Activated CD4-positive, alpha-beta memory T cell treated with anti-CD3 and anti-CD28 coated beads for 36 hours (primary cell): Measurements from ENCODE around the gene ADAMTSL4. TPM values are rescaled to one million over a fixed set of nuclear protein-coding genes. Genes with fewer than 3 reads are reported as not detected.
A peak's percentile ranks its signal among the peaks of the same experiment; 100 is the strongest.

Experiments
- CTCF ChIA-PET: fragments of 350-600 bp; sonication (Branson Sonifier 250); formaldehyde crosslinking; loops from one replicate; lab custom pipeline; 2021; ENCODE audit warnings: antibody characterized with exemption, inconsistent platforms; lab: Charles Lee
- POLR2A ChIA-PET: fragments of 350-600 bp; sonication (Branson Sonifier 250); formaldehyde crosslinking; loops from one replicate; lab custom pipeline; 2021; ENCODE audit warnings: antibody characterized with exemption; lab: Charles Lee
- DNase-seq: peaks from one replicate; pipeline ENCODE4 v3.0.0-alpha.2; 2020
- H3K27ac Mint-ChIP-seq: one replicate; pipeline ENCODE4 v1.8.0; 2021; ENCODE audit warnings: mixed read lengths
- H3K27me3 Mint-ChIP-seq: one replicate; pipeline ENCODE4 v1.8.0; 2021; ENCODE audit warnings: mixed read lengths
- H3K36me3 Mint-ChIP-seq: one replicate; pipeline ENCODE4 v1.8.0; 2021; ENCODE audit warnings: mixed read lengths
- H3K4me1 Mint-ChIP-seq: one replicate; pipeline ENCODE4 v1.8.0; 2021; ENCODE audit warnings: low read depth, mixed read lengths
- H3K4me3 Mint-ChIP-seq: one replicate; pipeline ENCODE4 v1.8.0; 2021; ENCODE audit warnings: mild to moderate bottlenecking, mixed read lengths
- H3K9me3 Mint-ChIP-seq: one replicate; pipeline ENCODE4 v1.8.0; 2021; ENCODE audit warnings: mixed read lengths
- intact Hi-C: fragments of 100-400 bp; cut with micrococcal nuclease; formaldehyde crosslinking; loops from one replicate; pipeline ENCODE4 v1.15.1; 2023
- total RNA-seq, 2 experiments: library from RNA; stranded (reverse); gene quantifications; one replicate each; pipeline ENCODE4 v1.2.3, GENCODE V29; 2021

The ADAMTSL4 gene
- total RNA-seq, 2 experiments from 2014 or later: 1.1 TPM

DNA sequence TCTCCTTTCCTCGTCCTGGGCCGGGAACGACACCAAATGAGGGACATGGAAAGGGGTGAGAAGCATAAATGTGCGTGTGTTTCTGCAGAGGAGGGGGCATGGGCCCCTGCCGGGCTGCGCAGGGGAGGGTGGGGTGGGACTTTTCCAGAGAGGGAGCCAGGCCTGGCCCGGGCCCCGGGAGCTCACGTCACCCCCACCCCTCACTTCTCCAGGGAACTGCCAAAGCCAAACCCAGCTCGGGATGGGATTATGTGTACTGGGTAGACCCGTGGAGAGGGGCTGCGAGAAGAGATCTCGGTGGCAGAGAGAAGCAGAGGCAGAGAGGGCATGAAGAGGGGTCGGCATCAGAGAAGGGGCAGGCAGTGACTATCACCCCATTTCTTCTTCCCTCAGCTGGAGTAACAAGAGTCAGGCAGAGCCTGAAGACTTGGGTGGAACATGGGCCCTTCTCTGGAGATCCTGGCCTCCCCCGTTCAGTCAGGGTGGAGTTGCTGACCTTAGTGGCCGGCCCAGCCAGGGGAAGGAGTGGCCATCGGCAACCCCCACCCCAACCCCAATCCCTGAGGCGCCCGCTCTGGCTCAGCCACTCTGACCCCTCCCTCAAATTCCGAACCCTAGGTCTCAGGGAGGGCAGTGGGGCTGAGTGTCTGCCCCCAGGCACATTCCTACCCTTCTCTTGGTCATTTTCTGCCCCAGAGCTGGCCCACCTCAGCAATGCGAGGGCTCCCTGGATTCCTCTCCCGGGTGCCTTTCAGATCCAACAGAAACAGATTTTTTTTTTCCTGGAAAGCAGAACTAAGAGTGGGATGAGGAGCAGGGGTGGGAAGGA, 1.2 kb downstream of the ADAMTSL4 start:
- H3K9me3 Mint-ChIP-seq: no peaks in the 10 kb centered on the region
- ChIA-PET POLR2A (interaction anchor here (1.5 to 2.0 kb wide), 2 partner anchors 12 to 17 kb away, joined by 4 to 19 read pairs; no protein-coding TSS in a partner anchor), CTCF (interaction anchor here (1.0 to 6.3 kb wide), 3 partner anchors 11 to 69 kb away, joined by 5 to 51 read pairs (median 6); no protein-coding TSS in a partner anchor)
- peak overlapping the region; percentile 70 for H3K4me3 Mint-ChIP-seq
- no peak for DNase-seq
- H3K4me1 Mint-ChIP-seq: peaks cover 30% of the 10 kb centered on the region
- intact Hi-C loops: no loop called here
- no peak overlapping the region for H3K27ac Mint-ChIP-seq
- peaks cover 28% of the 10 kb centered on the region for H3K27me3 Mint-ChIP-seq
- H3K36me3 Mint-ChIP-seq: no peaks in the 10 kb centered on the region

DNA sequence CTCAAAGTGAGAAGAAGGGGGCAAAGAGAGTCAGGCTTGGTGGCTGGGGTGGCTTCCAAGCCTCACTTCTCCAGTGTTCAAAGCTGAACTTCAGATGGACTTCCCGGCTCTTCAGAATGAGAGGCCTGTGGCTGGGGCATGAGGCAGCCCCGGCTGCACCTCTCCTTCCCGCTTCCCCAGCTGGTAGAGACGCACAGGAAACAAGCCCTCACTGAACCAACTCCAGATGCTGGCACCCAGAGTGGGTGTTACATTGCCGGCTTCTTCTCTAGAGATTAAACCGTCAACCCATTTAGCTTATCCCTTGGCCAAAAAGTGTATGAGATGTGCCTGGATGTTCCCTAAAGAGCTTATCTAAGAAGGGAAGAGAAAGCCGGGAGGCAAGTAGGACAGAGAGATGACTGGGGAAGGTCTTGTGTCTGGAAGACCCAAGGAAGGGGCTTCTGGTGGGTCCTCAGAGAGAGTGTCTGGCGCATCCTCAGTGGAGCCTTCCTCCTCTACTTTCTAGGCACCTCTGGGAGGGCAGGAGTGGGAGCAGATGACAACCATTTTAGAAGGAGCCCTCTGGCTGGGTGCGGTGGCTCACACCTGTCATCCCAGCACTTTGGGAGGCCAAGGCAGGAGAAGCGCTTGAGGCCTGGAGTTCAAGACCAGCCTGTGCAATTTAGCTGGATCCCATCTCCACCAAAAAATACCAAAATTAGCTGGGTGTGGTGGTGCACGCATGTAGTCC, 2.0 kb downstream of the ADAMTSL4 start:
- H3K4me1 Mint-ChIP-seq: peaks cover 30% of the 10 kb centered on the region
- DNase-seq: peak; percentile 55
- H3K36me3 Mint-ChIP-seq: no peaks in the 10 kb centered on the region
- peaks cover 24% of the 10 kb centered on the region for H3K27me3 Mint-ChIP-seq
- CTCF ChIA-PET: interaction anchor here (1.0 to 6.3 kb wide), 4 partner anchors 10 to 70 kb away, joined by 5 to 51 read pairs (median 6); no protein-coding TSS in a partner anchor
- POLR2A ChIA-PET: interaction anchor here (1.0 to 2.0 kb wide), 3 partner anchors 11 to 78 kb away, joined by 3 to 19 read pairs (median 4); partner anchors contain the start of gene ENSA
- H3K4me3 Mint-ChIP-seq: no peak overlapping the region
- no peaks in the 10 kb centered on the region for H3K9me3 Mint-ChIP-seq
- intact Hi-C loops: no loop called here
- no peak overlapping the region for H3K27ac Mint-ChIP-seq

DNA sequence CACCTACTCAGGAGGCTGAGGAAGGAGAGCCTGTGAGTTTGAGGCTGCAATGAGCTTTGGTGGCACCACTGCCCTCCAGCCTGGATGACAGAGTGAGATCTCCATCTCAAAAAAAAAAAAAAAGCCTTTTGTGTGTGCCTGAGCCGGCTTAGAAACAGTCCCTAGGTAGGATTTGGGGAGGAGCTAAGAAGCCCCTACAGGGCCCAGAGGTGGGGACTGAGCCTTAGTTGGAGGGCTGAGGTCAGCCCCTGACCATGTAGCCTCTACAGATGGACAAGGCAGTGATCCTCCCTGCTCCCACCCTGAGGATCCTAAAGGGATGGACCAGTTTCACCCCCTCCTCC, 2.5 kb downstream of the ADAMTSL4 start:
- H3K4me3 Mint-ChIP-seq: no peak overlapping the region
- ChIA-PET POLR2A (interaction anchor here (1.0 to 2.0 kb wide), 2 partner anchors 11 to 77 kb away, joined by 3 to 19 read pairs; partner anchors contain the start of gene ENSA), CTCF (interaction anchor here (0.6 to 6.3 kb wide), 6 partner anchors 9 to 70 kb away, joined by 3 to 51 read pairs (median 5); no protein-coding TSS in a partner anchor)
- no peak for DNase-seq
- H3K4me1 Mint-ChIP-seq: peaks cover 30% of the 10 kb centered on the region
- no peak overlapping the region for H3K27ac Mint-ChIP-seq
- intact Hi-C loops: no loop called here
- no peaks in the 10 kb centered on the region for H3K36me3 Mint-ChIP-seq
- H3K27me3 Mint-ChIP-seq: peaks cover 20% of the 10 kb centered on the region
- no peaks in the 10 kb centered on the region for H3K9me3 Mint-ChIP-seq

DNA sequence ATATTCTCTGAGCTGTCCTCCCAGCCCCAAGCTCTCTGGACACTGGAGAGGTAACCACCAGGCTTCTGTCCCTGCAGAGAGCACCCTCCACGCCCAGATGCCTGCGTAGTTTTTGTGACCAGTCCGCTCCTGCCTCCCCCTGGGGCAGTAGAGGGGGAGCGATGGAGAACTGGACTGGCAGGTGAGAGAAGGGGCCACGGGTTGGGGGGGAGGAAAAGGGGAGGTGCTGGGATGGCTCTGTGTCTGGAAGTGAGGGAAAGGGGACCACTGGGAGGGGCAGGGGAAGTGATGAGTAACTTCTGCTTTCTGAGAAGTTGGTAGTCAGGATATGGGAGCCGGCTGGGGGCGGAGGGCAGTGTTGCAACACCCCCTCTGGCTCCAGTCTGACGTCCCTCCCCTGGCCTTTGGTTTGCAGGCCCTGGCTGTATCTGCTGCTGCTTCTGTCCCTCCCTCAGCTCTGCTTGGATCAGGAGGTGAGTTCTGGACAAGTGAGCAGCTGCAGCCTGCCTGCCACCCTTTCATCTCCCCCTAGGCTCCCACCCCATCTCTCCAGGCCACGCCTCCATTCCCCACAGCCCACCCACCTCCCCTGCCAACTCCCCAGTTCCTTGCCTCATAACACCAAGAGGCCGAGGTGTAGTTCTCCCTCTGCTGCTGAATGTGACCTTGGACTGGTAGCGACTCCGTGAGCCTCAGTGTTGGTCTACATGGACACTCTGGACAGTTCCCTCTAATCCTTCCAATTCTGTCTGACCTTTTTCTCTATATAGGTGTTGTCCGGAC, 3.1 kb downstream of the ADAMTSL4 start:
- H3K9me3 Mint-ChIP-seq: no peaks in the 10 kb centered on the region
- peaks cover 30% of the 10 kb centered on the region for H3K4me1 Mint-ChIP-seq
- no peak overlapping the region for H3K27ac Mint-ChIP-seq
- H3K27me3 Mint-ChIP-seq: peaks cover 17% of the 10 kb centered on the region
- CTCF ChIA-PET: interaction anchor here (0.6 to 6.3 kb wide), 4 partner anchors 9 to 69 kb away, joined by 3 to 51 read pairs (median 5); no protein-coding TSS in a partner anchor
- POLR2A ChIA-PET: interaction anchor here (1.0 to 2.0 kb wide), 2 partner anchors 10 to 77 kb away, joined by 3 to 19 read pairs; partner anchors contain the start of gene ENSA
- H3K4me3 Mint-ChIP-seq: no peak overlapping the region
- peak; percentile 66 for DNase-seq
- intact Hi-C loops: no loop called here
- H3K36me3 Mint-ChIP-seq: no peaks in the 10 kb centered on the region

DNA sequence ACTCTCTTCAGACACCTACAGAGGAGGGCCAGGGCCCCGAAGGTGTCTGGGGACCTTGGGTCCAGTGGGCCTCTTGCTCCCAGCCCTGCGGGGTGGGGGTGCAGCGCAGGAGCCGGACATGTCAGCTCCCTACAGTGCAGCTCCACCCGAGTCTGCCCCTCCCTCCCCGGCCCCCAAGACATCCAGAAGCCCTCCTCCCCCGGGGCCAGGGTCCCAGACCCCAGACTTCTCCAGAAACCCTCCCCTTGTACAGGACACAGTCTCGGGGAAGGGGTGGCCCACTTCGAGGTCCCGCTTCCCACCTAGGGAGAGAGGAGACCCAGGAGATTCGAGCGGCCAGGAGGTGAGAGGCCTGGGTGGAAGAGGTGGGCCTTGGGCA, 3.7 kb downstream of the ADAMTSL4 start:
- no peak overlapping the region for H3K4me3 Mint-ChIP-seq
- H3K27ac Mint-ChIP-seq: no peak overlapping the region

DNA sequence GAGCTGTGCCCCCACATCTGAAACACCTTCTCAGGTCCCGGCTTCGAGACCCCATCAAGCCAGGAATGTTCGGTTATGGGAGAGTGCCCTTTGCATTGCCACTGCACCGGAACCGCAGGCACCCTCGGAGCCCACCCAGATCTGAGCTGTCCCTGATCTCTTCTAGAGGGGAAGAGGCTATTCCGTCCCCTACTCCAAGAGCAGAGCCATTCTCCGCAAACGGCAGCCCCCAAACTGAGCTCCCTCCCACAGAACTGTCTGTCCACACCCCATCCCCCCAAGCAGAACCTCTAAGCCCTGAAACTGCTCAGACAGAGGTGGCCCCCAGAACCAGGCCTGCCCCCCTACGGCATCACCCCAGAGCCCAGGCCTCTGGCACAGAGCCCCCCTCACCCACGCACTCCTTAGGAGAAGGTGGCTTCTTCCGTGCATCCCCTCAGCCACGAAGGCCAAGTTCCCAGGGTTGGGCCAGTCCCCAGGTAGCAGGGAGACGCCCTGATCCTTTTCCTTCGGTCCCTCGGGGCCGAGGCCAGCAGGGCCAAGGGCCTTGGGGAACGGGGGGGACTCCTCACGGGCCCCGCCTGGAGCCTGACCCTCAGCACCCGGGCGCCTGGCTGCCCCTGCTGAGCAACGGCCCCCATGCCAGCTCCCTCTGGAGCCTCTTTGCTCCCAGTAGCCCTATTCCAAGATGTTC, 4.3 kb downstream of the ADAMTSL4 start:
- ChIA-PET POLR2A (no interaction called here), CTCF (interaction anchor here (6.3 kb wide), 1 partner anchor 7 kb away, joined by 51 read pairs; no protein-coding TSS in a partner anchor)
- H3K4me1 Mint-ChIP-seq: peaks cover 27% of the 10 kb centered on the region
- no peaks in the 10 kb centered on the region for H3K36me3 Mint-ChIP-seq
- DNase-seq: no peak
- H3K9me3 Mint-ChIP-seq: no peaks in the 10 kb centered on the region
- peaks cover 14% of the 10 kb centered on the region for H3K27me3 Mint-ChIP-seq
- no peak overlapping the region for H3K27ac Mint-ChIP-seq
- intact Hi-C loops: no loop called here
- no peak overlapping the region for H3K4me3 Mint-ChIP-seq

More for the DNA sequence above, 3.7 kb downstream of the ADAMTSL4 start:
- Mint-ChIP-seq H3K9me3 (no peaks in the 10 kb centered on the region), H3K36me3 (no peaks in the 10 kb centered on the region), H3K4me1 (peaks cover 30% of the 10 kb centered on the region), H3K27me3 (peaks cover 17% of the 10 kb centered on the region)
- DNase-seq: no peak
- POLR2A ChIA-PET: no interaction called here
- intact Hi-C loops: no loop called here
- CTCF ChIA-PET: interaction anchor here (6.3 kb wide), 1 partner anchor 8 kb away, joined by 51 read pairs; no protein-coding TSS in a partner anchor

DNA sequence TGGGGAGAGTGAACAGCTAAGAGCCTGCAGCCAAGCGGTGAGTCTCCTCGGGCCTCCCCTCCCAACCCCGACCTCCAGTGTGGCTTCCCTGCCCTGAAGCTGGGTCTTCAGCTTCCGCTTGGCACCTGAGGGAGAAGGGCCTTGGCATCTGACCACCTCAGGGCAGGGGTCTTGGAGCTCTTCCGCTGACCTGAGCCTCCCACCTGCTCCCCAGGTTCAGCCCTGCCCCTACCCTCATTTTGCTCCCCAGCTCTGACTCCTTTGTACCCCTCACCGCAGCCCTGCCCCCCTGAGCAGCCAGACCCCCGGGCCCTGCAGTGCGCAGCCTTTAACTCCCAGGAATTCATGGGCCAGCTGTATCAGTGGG, 4.9 kb downstream of the ADAMTSL4 start:
- Mint-ChIP-seq H3K9me3 (no peaks in the 10 kb centered on the region), H3K27ac (no peak overlapping the region), H3K4me3 (no peak overlapping the region), H3K36me3 (no peaks in the 10 kb centered on the region), H3K4me1 (peaks cover 27% of the 10 kb centered on the region), H3K27me3 (peaks cover 14% of the 10 kb centered on the region)
- ChIA-PET CTCF (interaction anchor here (0.6 kb wide), 1 partner anchor 111 kb away, joined by 3 read pairs; no protein-coding TSS in a partner anchor), POLR2A (no interaction called here)
- intact Hi-C loops: no loop called here
- no peak for DNase-seq

DNA sequence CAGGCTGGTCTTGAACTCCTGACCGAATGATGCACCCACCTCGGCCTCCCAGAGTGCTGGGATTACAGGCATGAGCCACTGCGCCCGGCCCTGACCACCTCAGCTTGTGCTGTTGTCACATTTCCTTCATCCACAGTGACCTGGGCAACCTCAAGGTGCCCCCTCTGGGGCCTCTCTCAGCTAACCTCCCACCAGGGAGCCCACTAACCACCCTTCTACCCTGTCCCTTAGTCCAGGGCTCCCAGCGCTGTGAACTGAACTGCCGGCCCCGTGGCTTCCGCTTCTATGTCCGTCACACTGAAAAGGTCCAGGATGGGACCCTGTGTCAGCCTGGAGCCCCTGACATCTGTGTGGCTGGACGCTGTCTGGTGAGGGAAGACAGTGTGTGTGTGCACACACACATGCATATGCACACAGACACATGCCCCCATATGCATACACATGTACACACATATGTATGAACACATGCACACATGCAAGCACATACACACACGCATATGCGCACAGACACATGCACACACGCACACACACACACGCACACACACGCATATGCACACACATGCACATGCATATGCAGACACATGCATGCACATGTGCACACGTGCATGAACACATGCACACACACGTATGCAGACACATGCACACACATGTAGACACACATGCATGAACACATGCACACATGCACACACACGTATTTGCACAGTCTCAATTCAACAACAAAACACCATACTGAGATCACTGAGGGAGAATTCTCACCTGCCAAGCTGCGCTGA, 6.2 kb downstream of the ADAMTSL4 start:
- POLR2A ChIA-PET: interaction anchor here (1.1 kb wide), 1 partner anchor 17 kb away, joined by 3 read pairs; no protein-coding TSS in a partner anchor
- no peaks in the 10 kb centered on the region for H3K9me3 Mint-ChIP-seq
- DNase-seq: no peak
- intact Hi-C loops: no loop called here
- no peak overlapping the region for H3K4me3 Mint-ChIP-seq
- no peak overlapping the region for H3K27ac Mint-ChIP-seq
- H3K36me3 Mint-ChIP-seq: no peaks in the 10 kb centered on the region
- CTCF ChIA-PET: no interaction called here
- H3K4me1 Mint-ChIP-seq: peaks cover 28% of the 10 kb centered on the region
- peaks cover 8% of the 10 kb centered on the region for H3K27me3 Mint-ChIP-seq

DNA sequence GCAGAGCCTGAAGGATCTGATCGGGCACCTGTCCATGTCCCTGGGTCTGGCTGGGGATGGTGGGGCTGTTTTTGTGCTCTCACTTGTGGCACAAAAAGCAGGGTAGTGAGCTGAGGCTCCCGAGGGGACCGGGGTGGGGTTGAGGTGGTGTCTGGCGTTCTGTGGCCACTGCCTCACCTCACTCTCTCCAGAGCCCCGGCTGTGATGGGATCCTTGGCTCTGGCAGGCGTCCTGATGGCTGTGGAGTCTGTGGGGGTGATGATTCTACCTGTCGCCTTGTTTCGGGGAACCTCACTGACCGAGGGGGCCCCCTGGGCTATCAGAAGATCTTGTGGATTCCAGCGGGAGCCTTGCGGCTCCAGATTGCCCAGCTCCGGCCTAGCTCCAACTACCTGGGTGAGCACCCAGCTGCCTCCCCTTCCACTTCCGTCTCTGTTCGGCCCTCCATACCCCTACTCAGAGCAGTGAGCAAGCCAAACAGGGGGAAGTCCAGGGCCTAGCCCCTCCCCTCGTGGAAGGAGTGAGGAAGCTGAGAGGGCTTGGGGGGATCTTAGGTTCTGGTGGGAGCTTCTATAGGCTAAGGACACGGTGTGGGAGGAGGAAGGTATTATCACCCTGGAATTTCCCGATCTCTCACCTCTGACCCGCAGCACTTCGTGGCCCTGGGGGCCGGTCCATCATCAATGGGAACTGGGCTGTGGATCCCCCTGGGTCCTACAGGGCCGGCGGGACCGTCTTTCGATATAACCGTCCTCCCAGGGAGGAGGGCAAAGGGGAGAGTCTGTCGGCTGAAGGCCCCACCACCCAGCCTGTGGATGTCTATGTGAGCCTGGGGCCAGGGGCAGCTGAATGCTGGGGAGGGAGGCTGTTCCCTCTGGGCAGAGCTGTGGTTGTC, 7.0 kb downstream of the ADAMTSL4 start:
- Mint-ChIP-seq H3K9me3 (no peaks in the 10 kb centered on the region), H3K27ac (no peak overlapping the region), H3K36me3 (no peaks in the 10 kb centered on the region), H3K4me3 (no peak overlapping the region), H3K4me1 (peaks cover 26% of the 10 kb centered on the region), H3K27me3 (peaks cover 2% of the 10 kb centered on the region)
- intact Hi-C loops: no loop called here
- no peak for DNase-seq
- ChIA-PET POLR2A (interaction anchor here (1.1 kb wide), 1 partner anchor 16 kb away, joined by 3 read pairs; no protein-coding TSS in a partner anchor), CTCF (interaction anchor here (14.4 kb wide), 1 partner anchor 18 kb away, joined by 276 read pairs; the partner anchor contains the start of gene MCL1)
